NCI-H345 (cell line): Measurements from ENCODE around the gene MAP3K14.
"Not testable (repeated sequence)": the region's sequence is repeated elsewhere in the genome, so short reads cannot be mapped to it uniquely, and the experiment has no call there.

ENCODE experiments used
- DNase-seq: peaks from one replicate; lab custom pipeline; 2025; lab: John Stamatoyannopoulos, UW

Gene MAP3K14

DNA sequence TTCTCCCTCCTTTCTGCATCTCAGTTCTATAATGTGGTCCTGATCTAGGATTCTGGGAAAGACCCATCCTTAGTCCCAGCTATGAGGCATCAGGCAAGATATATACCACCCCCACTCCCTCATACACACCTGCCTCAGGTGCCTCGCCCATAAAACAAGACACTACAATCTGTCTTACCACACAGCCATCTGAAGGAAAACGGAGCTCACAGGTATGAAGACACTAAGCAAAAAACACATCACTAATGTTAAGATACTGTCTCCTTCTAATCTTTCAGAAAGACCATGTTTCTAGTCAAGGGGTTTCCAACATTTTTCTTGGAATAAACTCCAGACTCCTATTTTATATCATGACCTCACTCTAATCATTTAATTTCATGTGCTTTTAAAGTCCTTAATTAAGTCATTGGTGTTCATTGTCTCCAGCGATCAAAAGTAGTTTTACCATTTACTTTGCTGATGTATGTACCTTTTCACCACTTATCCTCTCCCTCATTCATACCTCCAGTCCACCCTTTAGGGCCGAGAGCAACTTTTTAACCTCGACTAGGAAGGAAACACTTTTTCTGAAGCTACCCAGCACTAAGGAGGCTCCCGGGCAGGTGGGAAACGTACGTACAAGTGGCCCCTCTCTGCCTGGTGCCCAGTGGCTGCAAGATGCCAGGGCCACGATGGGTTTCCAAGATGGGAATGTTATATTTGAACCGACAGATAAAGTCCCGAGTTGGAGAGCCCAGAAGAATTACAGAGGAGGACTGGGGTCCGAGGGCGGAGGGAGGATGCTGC, 979 bp downstream of the MAP3K14 start:
- DNase-seq: no peak

DNA sequence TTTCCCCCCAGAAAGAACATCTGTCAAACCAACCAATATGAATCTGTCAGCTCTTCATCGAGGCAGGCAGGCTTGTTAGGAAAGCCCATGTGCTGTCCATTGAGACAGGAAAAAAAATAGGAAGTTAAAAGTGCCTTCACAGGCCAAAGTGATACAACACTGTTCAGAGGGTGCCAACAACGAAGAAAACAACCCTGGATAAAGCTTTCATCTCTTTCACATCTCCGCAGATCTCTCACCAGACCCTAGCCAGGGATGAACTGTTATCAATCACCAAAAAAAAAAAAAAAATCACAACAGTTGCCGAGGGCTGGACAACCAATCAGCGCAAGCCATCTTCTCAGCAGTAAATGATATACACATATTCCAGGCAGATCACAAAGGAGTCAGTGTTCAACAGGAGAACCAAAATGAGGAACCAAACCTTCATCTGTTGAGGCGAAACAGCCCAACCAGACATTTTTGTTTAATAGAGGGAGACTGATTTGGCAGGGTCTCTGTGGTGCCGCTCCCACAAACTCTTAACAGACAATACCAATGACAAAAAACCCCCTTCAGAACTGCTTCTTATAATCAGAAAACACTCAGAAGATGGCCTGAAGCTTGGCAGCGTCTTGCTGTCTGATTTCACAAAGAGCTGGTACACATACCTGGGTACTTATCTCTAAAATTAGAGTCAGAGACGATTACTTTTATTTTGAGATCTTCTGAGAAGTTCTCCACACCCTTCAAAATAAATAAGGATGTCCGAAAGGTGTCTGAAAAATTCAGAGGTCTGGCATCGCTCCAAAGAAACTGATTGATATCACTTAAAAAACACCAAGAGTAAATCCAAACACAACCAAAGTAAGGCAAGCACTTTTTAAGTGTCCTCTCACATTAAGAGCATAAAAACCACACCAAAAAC, 1.8 kb downstream of the MAP3K14 start:
- no peak for DNase-seq

DNA sequence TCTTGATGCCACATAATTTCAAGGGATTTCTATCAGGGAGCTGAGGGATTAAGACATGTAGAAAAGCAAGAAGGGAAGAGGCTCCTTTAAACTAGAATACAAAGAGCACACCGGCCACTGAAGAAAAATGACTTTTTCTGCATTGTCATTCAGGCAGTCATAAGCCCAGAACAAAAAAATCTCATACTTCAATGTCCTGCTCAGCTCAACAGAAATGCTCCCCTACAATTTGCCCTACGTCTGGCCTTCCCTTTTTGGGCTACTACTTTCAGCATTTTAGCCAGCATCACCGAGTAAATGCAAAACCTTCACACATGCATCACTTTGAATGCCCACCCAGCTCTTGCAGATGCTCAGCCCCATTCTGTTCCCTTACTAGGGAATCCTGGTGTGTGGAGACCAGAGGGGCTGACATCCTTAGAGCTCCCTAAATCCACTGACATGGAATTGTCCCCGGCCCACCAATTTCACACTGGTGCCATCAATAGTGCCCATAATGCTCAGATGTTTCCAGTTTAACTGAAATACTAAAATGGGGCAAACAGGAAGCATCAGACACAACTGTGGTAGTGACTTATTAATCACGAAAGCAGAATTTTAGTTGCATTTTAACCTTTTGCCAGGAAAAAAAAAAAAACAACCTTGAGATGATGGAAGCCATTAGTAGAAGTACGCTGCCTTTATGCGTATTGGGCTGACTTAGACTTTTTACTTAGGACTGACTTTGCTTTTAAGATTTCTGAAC, 2.7 kb downstream of the MAP3K14 start:
- DNase-seq: no peak

DNA sequence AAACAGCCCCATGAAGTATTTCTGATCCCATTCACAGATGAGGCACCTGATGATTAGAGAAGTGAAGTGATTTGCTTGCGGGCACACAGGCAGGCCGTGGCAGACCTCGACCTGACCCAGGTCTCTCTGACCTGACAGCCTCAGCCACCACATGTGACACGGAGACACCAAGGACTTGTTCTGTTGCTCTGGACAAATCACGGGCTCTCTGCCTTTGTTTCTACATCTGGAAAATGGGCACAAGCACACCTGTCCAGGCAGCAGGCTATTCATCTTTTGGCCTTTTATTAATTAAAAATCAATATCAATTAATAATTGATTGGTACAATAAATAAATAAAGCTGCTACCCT, 3.4 kb downstream of the MAP3K14 start:
- no peak for DNase-seq

DNA sequence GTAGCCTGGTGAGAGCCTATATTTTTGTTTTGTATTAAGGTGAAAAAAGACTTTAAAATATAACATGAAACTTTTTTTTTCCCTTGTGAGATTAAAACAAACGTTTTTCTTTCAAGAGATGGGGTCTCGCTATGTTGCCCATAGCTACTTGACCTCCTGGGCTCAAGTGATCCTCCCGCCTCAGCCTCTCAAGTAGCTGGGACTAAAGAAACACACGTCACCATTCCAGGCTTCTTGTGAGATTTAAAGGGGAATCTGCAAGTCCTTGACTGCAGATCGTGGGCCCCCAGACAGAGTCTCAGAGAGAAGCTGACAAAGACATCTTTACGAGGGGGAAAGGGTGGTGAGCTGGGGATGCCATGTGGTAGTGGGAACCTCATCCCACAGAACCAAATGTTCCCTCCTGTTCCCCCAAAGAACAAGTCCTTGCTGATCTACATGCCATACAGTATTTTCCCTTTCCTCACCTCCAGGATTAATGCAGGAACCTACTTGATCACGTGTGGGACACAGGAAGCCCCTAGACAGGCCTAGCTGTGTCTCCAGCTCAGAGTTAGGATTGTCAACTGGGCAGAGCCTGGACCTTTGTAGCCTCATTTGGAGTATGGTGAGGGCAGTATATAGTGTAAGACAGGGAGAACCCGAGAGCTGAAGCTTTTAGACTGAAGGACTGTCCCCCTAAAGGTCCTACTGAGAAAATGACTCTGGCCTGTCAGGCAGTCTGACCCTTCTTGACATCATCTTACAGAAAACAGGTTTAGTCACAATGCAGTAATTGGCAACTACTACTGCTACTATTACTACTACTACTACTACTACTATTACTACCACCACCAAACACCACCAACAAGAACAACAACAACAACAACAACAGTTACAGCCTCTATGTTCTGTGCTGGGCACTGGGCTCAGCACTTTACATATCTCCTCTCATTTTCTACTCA, 4.1 kb downstream of the MAP3K14 start:
- DNase-seq: no peak

DNA sequence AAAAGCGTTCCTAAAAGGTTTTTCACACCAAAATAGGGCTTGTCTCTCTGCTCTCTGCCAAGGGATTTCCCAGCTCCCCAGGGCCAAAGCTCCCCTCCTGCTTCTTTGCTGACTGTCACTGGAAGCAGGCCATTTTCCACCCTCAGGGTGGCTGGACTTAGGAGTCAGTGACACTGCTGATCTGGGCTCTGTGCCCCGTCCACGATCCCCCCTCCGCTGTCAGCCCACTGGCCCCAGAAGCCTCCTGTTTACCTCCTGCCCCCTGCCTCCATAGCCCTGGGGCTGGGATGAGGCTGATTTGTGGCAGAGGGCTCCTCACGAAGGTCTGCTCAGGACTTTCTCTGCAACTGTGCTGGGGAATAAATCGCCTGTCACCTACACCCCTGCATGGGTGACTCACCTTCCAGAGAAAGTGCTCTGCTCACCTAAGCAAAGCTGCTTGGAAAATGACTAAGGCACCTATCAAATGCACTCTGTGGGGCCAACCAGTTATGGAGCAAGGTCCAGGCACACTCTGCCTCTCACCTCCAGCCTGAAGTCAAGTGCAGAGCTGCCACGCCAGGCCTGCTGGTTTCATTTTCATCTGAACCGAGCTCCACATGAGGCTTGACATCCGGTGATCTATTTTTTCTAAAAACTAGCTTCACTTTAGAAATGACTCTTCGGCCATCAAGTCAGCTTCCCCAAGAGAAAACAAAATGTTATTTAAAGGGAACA, 4.9 kb downstream of the MAP3K14 start:
- peak; percentile 42 for DNase-seq

DNA sequence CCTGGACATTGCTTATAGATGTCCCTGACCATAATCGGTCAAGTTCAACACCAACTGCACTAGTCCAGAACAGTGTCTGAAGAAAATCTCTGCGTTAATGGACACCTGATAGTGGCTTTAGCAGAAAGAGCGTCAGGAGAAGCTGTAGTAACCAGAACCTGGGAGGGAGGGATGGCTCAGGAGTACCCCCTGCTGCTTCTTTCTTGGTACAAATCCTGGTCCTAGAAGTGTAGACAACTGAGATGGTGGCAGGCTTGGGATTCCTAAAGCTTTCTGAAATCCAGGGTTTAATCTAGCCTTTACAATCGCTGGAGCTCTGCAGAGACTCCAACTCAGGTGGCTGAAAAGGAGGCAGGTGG, 5.4 kb downstream of the MAP3K14 start:
- no peak for DNase-seq

DNA sequence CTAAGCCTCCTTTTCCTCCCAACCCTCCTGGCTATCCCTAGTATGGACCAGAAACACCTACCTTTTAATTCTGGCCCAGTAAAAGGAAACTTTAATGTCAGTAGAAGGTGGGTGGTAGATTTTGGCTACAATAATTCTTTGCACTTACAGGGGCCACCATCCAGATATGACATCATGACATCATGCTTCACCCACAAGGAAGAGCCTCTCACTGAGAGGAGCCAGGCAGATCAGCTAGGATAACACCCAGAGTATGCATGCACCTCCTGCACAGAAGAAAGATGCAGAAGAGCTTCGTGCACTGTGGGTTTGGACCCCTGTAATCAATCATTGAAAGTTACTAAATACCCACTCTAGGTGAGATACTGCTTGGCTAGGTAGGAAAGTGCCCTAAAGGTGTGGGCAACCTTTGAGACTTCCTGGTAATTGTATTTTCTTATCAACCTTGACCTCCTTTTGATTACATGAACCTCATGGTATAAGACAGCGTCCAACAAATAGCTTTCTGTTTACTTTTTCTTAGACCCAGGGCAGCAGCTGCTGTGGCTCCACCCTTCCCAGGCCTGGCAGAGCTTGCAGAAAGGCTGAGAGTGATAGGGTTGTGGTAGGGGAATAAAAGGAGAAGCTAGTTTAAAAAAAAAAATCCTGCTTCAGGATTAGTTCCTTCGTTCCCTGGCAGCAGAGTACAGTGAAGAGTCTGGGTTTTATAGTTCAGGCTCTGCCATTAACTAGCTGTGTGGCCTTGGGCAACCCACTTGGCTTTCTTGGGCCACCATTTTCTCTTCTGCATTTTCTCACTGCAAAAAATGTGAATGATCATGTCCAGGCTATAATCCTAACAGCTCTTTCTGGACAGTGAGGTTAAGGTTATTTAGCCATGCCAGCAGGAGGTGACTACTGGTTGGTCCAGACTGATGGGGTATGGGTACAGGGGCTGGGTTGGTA, 6.2 kb downstream of the MAP3K14 start:
- DNase-seq: peak; percentile 75

DNA sequence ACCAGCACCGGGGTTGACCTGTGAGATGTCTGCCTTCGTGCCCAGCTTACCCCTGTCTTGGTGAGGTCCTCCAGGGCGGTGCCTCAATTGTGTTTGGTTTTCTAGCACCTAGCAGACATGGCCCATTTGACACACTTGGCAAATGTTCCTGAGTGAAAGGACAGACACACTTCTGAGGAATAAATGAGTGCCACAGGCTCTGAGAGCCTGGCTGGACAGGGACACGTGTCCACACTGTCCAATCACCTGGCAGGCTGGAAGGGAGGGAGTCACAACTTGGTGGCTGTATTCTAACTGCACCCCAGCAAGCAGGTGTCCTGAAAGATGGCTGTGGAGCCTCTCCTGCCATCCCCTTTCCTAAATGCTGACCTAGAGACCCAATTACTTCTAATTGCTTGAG, 7.4 kb downstream of the MAP3K14 start:
- no peak for DNase-seq

DNA sequence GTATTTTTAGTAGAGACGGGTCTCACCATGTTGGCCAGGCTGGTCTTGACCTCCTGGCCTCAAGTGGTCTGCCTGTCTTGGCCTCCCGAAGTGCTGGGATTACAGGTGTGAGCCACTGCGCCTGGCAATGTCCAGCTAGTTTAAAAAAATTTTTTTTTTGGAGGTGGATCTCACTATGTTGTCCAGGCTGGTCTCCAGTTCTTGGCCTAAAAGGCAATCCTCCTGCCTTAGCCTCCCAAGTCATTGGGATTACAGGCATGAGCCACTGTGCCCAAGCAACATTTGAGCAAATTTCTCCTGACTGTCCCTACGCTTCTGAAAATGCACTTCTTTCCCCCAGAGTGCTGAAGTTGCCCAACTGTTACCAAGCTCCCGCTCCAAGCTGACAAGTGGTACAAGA, 8.0 kb downstream of the MAP3K14 start:
- DNase-seq: no peak

DNA sequence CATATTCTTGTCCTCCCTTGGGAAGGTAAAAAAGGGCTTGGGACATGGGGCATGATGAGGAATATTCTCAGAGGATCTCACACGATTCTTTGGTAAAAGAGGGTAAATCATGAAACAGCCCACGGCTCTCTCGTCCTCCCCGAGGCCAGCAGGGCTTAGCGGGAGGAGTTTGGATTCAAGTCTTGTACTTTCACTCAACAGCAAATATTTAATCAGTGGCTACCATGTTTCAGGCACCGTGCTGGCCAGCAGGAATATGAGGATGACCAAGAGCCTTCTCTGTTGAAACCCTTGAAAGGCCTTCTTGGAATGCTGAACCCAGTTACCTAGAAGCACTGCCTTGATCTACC, 8.8 kb downstream of the MAP3K14 start:
- DNase-seq: no peak

DNA sequence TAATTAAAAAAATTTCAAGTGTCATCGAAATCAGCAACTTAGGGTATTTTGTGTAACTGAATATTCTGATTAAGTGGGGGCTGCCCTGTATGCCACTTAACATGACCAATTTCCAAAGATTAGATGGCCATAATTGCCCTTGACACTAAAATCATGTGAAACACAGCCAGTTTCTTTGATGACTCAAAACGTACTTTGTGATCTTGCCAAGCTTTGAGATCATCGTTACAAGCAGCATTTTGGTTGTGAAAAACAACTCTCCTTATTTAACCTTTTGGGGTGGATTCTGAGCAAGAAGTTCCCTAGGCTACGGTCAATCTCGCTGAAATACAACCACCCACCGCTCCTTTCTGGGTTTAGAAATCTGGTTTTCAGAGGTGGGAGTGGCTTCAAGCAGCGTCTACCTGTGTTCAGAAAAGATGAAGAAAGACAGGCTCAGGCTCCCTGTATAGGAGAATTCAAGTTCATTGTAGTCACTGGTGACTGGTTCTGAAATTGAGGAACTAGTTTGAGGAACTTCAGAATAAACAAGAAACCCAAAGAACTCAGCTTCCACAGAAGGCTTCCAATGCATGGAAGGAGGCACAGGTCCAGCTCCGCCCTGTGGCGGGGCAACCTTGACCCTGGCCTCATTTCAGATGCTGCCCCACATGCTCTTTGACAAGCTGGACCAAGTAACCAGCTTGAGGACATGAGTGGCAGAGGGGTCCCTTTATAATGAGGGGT, 9.4 kb downstream of the MAP3K14 start:
- DNase-seq: no peak

DNA sequence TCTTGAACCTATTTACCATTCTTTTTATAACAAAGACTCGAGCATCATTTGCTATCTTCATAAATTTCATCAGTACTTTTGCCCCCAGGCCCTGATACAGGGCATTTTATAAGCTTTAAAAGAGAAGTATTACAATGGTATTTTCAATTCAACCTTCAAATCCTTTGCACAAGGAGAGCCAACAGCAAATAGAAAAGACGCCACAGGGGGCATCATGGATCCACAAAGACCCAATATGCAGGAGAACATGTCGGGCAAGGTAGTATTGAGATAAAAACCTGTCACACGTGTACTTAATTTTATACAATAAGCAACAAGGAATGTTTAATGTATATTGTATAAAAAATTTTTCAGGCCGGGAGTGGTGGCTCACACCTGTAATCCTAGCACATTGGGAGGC, 10.2 kb downstream of the MAP3K14 start:
- DNase-seq: no peak

DNA sequence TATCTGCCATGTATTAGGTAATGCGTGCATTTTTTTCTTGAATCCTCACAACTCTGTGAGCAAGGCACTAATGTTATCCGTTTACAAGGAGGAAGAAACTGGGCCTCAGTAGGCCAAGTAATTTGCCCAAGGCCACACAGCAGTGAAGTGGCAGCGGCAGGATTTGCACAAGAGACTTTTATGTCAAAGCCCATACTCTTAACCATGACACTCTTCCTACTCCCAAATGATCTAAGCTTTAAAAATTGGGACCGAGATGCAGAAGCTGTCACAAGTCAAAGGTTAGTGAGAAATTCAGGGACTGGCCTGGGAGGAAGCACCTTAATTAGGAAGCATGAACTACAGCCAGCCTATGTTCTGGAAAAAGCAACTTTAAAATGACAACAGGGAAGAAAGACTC, 10.7 kb downstream of the MAP3K14 start:
- DNase-seq: no peak

DNA sequence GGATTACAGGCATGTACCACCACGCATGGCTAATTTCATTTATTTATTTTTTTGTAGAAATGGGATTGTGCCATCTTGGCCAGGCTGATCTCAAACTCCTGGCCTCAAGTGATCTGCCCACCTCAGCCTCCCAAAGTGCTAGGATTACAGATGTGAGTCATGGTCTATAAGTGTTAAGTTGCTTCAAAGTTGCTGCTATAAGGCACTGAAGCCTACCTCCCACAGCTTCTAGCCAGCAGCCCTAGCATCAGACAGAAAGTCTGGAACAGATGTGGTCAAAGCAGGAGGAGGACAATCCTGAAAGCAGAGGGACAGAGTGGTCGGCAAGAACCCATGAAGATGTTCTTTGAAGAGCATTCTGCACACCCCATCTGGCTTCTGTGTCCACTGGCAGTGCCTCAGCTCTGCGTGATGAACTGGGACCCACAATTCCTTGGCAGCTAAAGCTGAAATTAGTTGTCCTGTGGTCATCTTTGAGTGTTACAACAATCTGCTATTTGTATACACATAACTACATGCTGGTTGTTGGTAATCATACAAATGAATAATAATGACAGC, 11.2 kb downstream of the MAP3K14 start:
- DNase-seq: no peak

DNA sequence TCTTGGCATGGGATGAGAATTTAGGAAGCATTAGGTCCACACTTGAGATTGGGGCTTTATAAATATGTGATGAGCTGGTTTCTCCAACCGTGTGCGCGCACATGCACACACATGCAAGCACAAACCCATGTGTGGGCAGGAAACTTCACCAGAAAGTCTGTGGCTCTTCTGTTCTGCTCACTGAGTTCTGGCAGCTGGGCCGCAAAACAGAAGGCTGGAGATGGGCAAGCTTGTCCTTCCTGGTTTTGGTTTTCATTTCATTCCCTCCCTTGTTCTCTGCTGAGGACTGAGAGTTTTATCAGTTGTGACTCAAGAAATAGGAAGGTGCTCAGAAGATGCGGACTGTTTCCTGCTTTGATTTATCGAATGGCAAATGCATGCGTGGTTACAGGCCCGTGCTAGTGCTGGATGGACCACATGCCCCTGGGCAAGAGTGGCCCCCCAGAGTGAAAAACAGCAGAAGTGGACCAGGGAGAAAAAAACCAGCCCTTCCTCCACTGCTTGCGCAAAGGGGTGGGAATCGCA, 14.1 kb downstream of the MAP3K14 start:
- DNase-seq: no peak

DNA sequence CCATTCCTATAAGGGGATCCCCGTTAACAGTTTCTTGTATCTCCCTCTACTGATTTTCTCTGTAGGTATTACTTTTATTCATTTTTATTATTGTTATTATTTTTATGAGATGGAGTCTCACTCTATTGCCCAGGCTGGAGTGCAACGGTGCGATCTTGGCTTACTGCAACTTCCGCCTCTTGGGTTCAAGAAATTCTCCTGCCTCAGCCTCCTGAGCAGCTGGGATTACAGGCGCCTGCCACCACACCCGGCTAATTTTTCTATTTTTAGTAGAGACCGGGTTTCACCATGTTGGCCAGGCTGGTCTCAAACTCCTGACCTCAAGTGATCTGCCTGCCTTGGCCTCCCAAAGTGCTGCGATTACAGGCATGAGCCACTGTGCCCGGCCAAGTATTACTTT, 14.6 kb downstream of the MAP3K14 start:
- DNase-seq: not testable (repeated sequence)

DNA sequence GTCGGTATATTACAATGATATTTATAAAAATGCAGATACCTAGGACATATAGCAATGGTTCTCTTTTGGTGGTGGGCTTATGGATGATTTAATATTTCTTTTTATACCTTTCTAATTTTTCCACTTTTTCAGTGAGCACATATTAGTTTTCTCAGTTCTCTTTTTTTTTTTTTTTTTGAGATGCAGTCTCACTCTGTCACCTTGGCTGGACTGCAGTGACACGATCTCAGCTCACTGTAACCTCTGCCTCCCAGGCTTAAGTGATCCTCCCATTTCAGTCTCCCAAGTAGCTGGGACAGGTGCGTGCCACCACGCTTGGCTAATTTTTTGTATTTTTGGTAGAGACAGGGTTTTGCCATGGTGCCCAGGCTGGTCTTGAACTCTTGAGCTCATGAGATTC, 15.1 kb downstream of the MAP3K14 start:
- no peak for DNase-seq
